ENCODE measurements around the gene MTHFD1L. TPM values are rescaled to one million over a fixed set of nuclear protein-coding genes. Genes with fewer than 3 reads are reported as not detected.

Gene MTHFD1L
- total RNA-seq, 4 donors from 2014 or later, result 4.3 to 23.1 (median 4.7) TPM

GRCh38 chr6:151065027-151065815, 199.7 kb downstream of the MTHFD1L start:
- Histone ChIP-seq H3K4me1 (peaks cover 0 to 6% (median 3%) of the 10 kb centered on the region in 4 donors), H3K9me3 (no peaks in the 10 kb centered on the region), H3K36me3 (no peaks in the 10 kb centered on the region), H3K4me3 (no peak overlapping the region), H3K27ac (peak overlapping the region in 1 of 4 donors; percentile 13), H3K27me3 (no peaks in the 10 kb centered on the region)
- DNase-seq, result peak in 1 of 3 donors; percentile 18
- TF ChIP-seq CTCF (IDR thresholded peaks at IDR 0.05) (no peak), POLR2A (IDR thresholded peaks at IDR 0.05) (no peak)

GRCh38 chr6:151067684-151068596, 202.4 kb downstream of the MTHFD1L start:
- Histone ChIP-seq H3K36me3 (no peaks in the 10 kb centered on the region), H3K4me3 (no peak overlapping the region), H3K4me1 (peaks cover 0 to 6% (median 3%) of the 10 kb centered on the region in 4 donors)

GRCh38 chr6:151068761-151069312, 203.3 kb downstream of the MTHFD1L start:
- Histone ChIP-seq H3K4me3 (no peak overlapping the region), H3K27ac (peak overlapping the region; percentile 13 to 75 (median 34)), H3K36me3 (no peaks in the 10 kb centered on the region), H3K4me1 (peaks cover 0 to 6% (median 3%) of the 10 kb centered on the region in 4 donors), H3K9me3 (no peaks in the 10 kb centered on the region), H3K27me3 (no peaks in the 10 kb centered on the region)
- DNase-seq, result no peak
- TF ChIP-seq CTCF (IDR thresholded peaks at IDR 0.05) (no peak), POLR2A (IDR thresholded peaks at IDR 0.05) (no peak)

More at GRCh38 chr6:151067684-151068596, 202.4 kb downstream of the MTHFD1L start:
- TF ChIP-seq POLR2A (IDR thresholded peaks at IDR 0.05), result no peak
- no peak for TF ChIP-seq CTCF (IDR thresholded peaks at IDR 0.05)
- peak in 1 of 3 donors; percentile 69 for DNase-seq
- no peaks in the 10 kb centered on the region for H3K9me3 ChIP-seq
- no peaks in the 10 kb centered on the region for H3K27me3 ChIP-seq
- H3K27ac ChIP-seq, result peak overlapping the region; percentile 49 to 76 (median 65)

- peak overlapping the region in 3 of 4 donors; percentile 18 to 75 (median 49) for H3K27ac ChIP-seq
Measured at GRCh38 chr6:151069641-151070040, 204.1 kb downstream of the MTHFD1L start.

More at GRCh38 chr6:151069641-151070040, 204.1 kb downstream of the MTHFD1L start:
- Histone ChIP-seq H3K4me1 (peaks cover 0 to 6% (median 3%) of the 10 kb centered on the region in 4 donors), H3K36me3 (no peaks in the 10 kb centered on the region), H3K27me3 (no peaks in the 10 kb centered on the region), H3K4me3 (no peak overlapping the region), H3K9me3 (no peaks in the 10 kb centered on the region)
- DNase-seq, result no peak
- TF ChIP-seq CTCF (IDR thresholded peaks at IDR 0.05) (no peak), POLR2A (IDR thresholded peaks at IDR 0.05) (no peak)

Data from Peyer's patch (tissue), 4 donors.